ENCODE results near the gene PLCB1. TPM values are rescaled to one million over a fixed set of nuclear protein-coding genes. Genes with fewer than 3 reads are reported as not detected.

The PLCB1 gene
- total RNA-seq, 1 donor from 2014 or later: 10.7 TPM

- Mint-ChIP-seq H3K4me3 (ENCODE audit: unreplicated experiment) (no peak overlapping the region), H3K9me3 (ENCODE audit: unreplicated experiment) (peaks cover 1% of the 10 kb centered on the region), H3K4me1 (ENCODE audit: low read depth, unreplicated experiment) (peaks cover 10% of the 10 kb centered on the region), H3K27me3 (ENCODE audit: low read depth, unreplicated experiment) (no peaks in the 10 kb centered on the region), H3K36me3 (ENCODE audit: low read depth, unreplicated experiment) (no peaks in the 10 kb centered on the region), H3K27ac (ENCODE audit: unreplicated experiment) (no peak overlapping the region)
- H3K79me2 ChIP-seq (ENCODE audit: insufficient read depth, low read length): no peaks in the 10 kb centered on the region
- no peaks in the 10 kb centered on the region for H4K20me1 ChIP-seq (ENCODE audit: insufficient read depth, low read length)
- H3K4me2 ChIP-seq (ENCODE audit: low read length): no peak overlapping the region
- no peak overlapping the region for H3K27ac ChIP-seq (ENCODE audit: low read depth, low read length)
- H3K9ac ChIP-seq (ENCODE audit: low read length): no peak overlapping the region
- no peak overlapping the region for H3K4me3 ChIP-seq (ENCODE audit: insufficient read depth, low read depth, low read length)
- no peaks in the 10 kb centered on the region for H3K27me3 ChIP-seq (ENCODE audit: insufficient read depth, low read length)
- FAIRE-seq (no peak), DNase-seq (ENCODE audit: low read depth) (no peak)
- H3K36me3 ChIP-seq (ENCODE audit: insufficient read depth, low read length): no peaks in the 10 kb centered on the region
- no peaks in the 10 kb centered on the region for H3K9me3 ChIP-seq (ENCODE audit: insufficient read depth, low read depth, low read length)
- peaks cover 5% of the 10 kb centered on the region for H3K4me1 ChIP-seq (ENCODE audit: insufficient read depth, low read length)
- TF ChIP-seq CTCF (IDR thresholded peaks at IDR 0.05; ENCODE audit: insufficient read depth, low read depth, low read length): no peak
- no peak for TF ChIP-seq EZH2 (IDR thresholded peaks at IDR 0.05; ENCODE audit: insufficient read depth, low read length)
- H2AFZ ChIP-seq (ENCODE audit: low read depth, low read length): no peak overlapping the region
Measured at GRCh38 chr20:8786383-8786782, 654.3 kb downstream of the PLCB1 start.

- Histone ChIP-seq H3K4me1 (ENCODE audit: insufficient read depth, low read length) (peaks cover 5% of the 10 kb centered on the region), H3K4me3 (ENCODE audit: insufficient read depth, low read depth, low read length) (no peak overlapping the region), H3K9me3 (ENCODE audit: insufficient read depth, low read depth, low read length) (no peaks in the 10 kb centered on the region), H3K9ac (ENCODE audit: low read length) (no peak overlapping the region), H3K27me3 (ENCODE audit: insufficient read depth, low read length) (no peaks in the 10 kb centered on the region), H3K4me2 (ENCODE audit: low read length) (no peak overlapping the region), H3K79me2 (ENCODE audit: insufficient read depth, low read length) (no peaks in the 10 kb centered on the region), H3K36me3 (ENCODE audit: insufficient read depth, low read length) (no peaks in the 10 kb centered on the region), H2AFZ (ENCODE audit: low read depth, low read length) (no peak overlapping the region), H3K27ac (ENCODE audit: low read depth, low read length) (no peak overlapping the region), H4K20me1 (ENCODE audit: insufficient read depth, low read length) (no peaks in the 10 kb centered on the region)
- peaks cover 10% of the 10 kb centered on the region for H3K4me1 Mint-ChIP-seq (ENCODE audit: low read depth, unreplicated experiment)
- H3K27me3 Mint-ChIP-seq (ENCODE audit: low read depth, unreplicated experiment): no peaks in the 10 kb centered on the region
- no peak for FAIRE-seq
- no peak overlapping the region for H3K4me3 Mint-ChIP-seq (ENCODE audit: unreplicated experiment)
- TF ChIP-seq CTCF (IDR thresholded peaks at IDR 0.05; ENCODE audit: insufficient read depth, low read depth, low read length) (no peak), EZH2 (IDR thresholded peaks at IDR 0.05; ENCODE audit: insufficient read depth, low read length) (no peak)
- H3K36me3 Mint-ChIP-seq (ENCODE audit: low read depth, unreplicated experiment): no peaks in the 10 kb centered on the region
- DNase-seq (ENCODE audit: low read depth): no peak
- no peak overlapping the region for H3K27ac Mint-ChIP-seq (ENCODE audit: unreplicated experiment)
- H3K9me3 Mint-ChIP-seq (ENCODE audit: unreplicated experiment): no peaks in the 10 kb centered on the region
Measured at GRCh38 chr20:8787090-8787489, 655.0 kb downstream of the PLCB1 start.

GRCh38 chr20:8788275-8788674 lies 656.2 kb downstream of the PLCB1 start:
- H2AFZ ChIP-seq (ENCODE audit: low read depth, low read length): no peak overlapping the region
- H3K27ac ChIP-seq (ENCODE audit: low read depth, low read length): no peak overlapping the region
- no peak overlapping the region for H3K4me2 ChIP-seq (ENCODE audit: low read length)
- Mint-ChIP-seq H3K27me3 (ENCODE audit: low read depth, unreplicated experiment) (no peaks in the 10 kb centered on the region), H3K4me1 (ENCODE audit: low read depth, unreplicated experiment) (peaks cover 4% of the 10 kb centered on the region), H3K27ac (ENCODE audit: unreplicated experiment) (no peak overlapping the region), H3K4me3 (ENCODE audit: unreplicated experiment) (no peak overlapping the region), H3K36me3 (ENCODE audit: low read depth, unreplicated experiment) (no peaks in the 10 kb centered on the region), H3K9me3 (ENCODE audit: unreplicated experiment) (no peaks in the 10 kb centered on the region)
- H3K4me3 ChIP-seq (ENCODE audit: insufficient read depth, low read depth, low read length): no peak overlapping the region
- no peaks in the 10 kb centered on the region for H3K79me2 ChIP-seq (ENCODE audit: insufficient read depth, low read length)
- no peaks in the 10 kb centered on the region for H3K27me3 ChIP-seq (ENCODE audit: insufficient read depth, low read length)
- H4K20me1 ChIP-seq (ENCODE audit: insufficient read depth, low read length): no peaks in the 10 kb centered on the region
- TF ChIP-seq CTCF (IDR thresholded peaks at IDR 0.05; ENCODE audit: insufficient read depth, low read depth, low read length): no peak
- TF ChIP-seq EZH2 (IDR thresholded peaks at IDR 0.05; ENCODE audit: insufficient read depth, low read length): no peak
- H3K36me3 ChIP-seq (ENCODE audit: insufficient read depth, low read length): no peaks in the 10 kb centered on the region
- no peaks in the 10 kb centered on the region for H3K4me1 ChIP-seq (ENCODE audit: insufficient read depth, low read length)
- FAIRE-seq: no peak
- no peaks in the 10 kb centered on the region for H3K9me3 ChIP-seq (ENCODE audit: insufficient read depth, low read depth, low read length)
- DNase-seq (ENCODE audit: low read depth): no peak
- H3K9ac ChIP-seq (ENCODE audit: low read length): no peak overlapping the region

All from astrocyte (in vitro differentiated cells and primary cell).